CD4-positive, alpha-beta T cell treated with Interleukin-6 at 100 ng/mL for 8 hours (primary cell): ENCODE results near the gene MCMBP.
"Not testable (repeated sequence)": the region's sequence is repeated elsewhere in the genome, so short reads cannot be mapped to it uniquely, and the experiment has no call there.

Experiments
- DNase-seq: peaks from one replicate; pipeline ENCODE4 v3.0.0-alpha.2; 2020; ENCODE audit warnings: mixed read lengths, low spot score

Gene MCMBP

GRCh38 chr10:119872610-119872859 lies at the start of gene MCMBP:
Gene MCMBP (minus strand): TSS chr10:119872843. CDS start chr10:119872584, 259 bp downstream.
- DNase-seq = no peak

- DNase-seq = no peak
These were observed 47.2 kb upstream of the MCMBP start for GRCh38 chr10:119919826-119920225.

- DNase-seq = no peak
These were observed 46.6 kb upstream of the MCMBP start for GRCh38 chr10:119919271-119919670.

- no peak for DNase-seq
These were observed 45.1 kb upstream of the MCMBP start for GRCh38 chr10:119917777-119918176.

- no peak for DNase-seq
These were observed 38.0 kb upstream of the MCMBP start for GRCh38 chr10:119910689-119911088.

- DNase-seq = no peak
These were observed 35.5 kb upstream of the MCMBP start for GRCh38 chr10:119908166-119908565.

- DNase-seq = not testable (repeated sequence)
These were observed 35.1 kb upstream of the MCMBP start for GRCh38 chr10:119907695-119908094.

GRCh38 chr10:119903946-119904666 lies 31.5 kb upstream of the MCMBP start:
- no peak for DNase-seq

- DNase-seq = no peak
These were observed 25.9 kb upstream of the MCMBP start for GRCh38 chr10:119898577-119898976.

GRCh38 chr10:119896937-119897770 lies 24.5 kb upstream of the MCMBP start:
- no peak for DNase-seq

GRCh38 chr10:119896061-119896655 lies 23.5 kb upstream of the MCMBP start:
- no peak for DNase-seq

- no peak for DNase-seq
These were observed 21.3 kb upstream of the MCMBP start for GRCh38 chr10:119893845-119894427.

- DNase-seq = no peak
These were observed 20.4 kb upstream of the MCMBP start for GRCh38 chr10:119893074-119893473.

GRCh38 chr10:119892188-119893065 lies 19.8 kb upstream of the MCMBP start, which contains the start of gene SEC23IP:
Gene SEC23IP (plus strand): TSS chr10:119892730. CDS start chr10:119892783, 53 bp downstream.
- DNase-seq = peak; percentile 89

GRCh38 chr10:119891849-119892187 lies 19.2 kb upstream of the MCMBP start:
- DNase-seq = not testable (repeated sequence)

GRCh38 chr10:119890307-119890706 lies 17.7 kb upstream of the MCMBP start:
- not testable (repeated sequence) for DNase-seq

- not testable (repeated sequence) for DNase-seq
These were observed 16.6 kb upstream of the MCMBP start for GRCh38 chr10:119889201-119889600.

GRCh38 chr10:119888715-119889114 lies 16.1 kb upstream of the MCMBP start:
- DNase-seq = not testable (repeated sequence)

GRCh38 chr10:119886070-119886469 lies 13.4 kb upstream of the MCMBP start:
- DNase-seq = not testable (repeated sequence)

GRCh38 chr10:119883901-119884611 lies 11.4 kb upstream of the MCMBP start:
- DNase-seq = not testable (repeated sequence)

- no peak for DNase-seq
These were observed 5.9 kb upstream of the MCMBP start for GRCh38 chr10:119878524-119878923.
